H1 (cell line): ENCODE measurements around the gene MIS18BP1. TPM values are rescaled to one million over a fixed set of nuclear protein-coding genes. Genes with fewer than 3 reads are reported as not detected.

ENCODE experiments used
- EZH2 ChIP-seq: fragments of 200-600 bp; sonication (generic); IDR thresholded peaks from 2 replicates; pipeline ENCODE4 v1.7.1; 2012; ENCODE audit warnings: low read depth, mild to moderate bottlenecking, moderate library complexity, low read length, inconsistent platforms; ENCODE audit not compliant: severe bottlenecking
- SAP30 ChIP-seq: fragments of 300-600 bp; sonication (generic); IDR thresholded peaks from 2 replicates; pipeline ENCODE4 v1.7.1; 2012; ENCODE audit warnings: low read length, moderate library complexity, mild to moderate bottlenecking, inconsistent platforms; ENCODE audit not compliant: insufficient read depth, insufficient replicate concordance
- YY1 ChIP-seq: IDR thresholded peaks from 2 replicates; pipeline ENCODE4 v1.6.1; 2011; ENCODE audit warnings: low read depth, mild to moderate bottlenecking, low read length
- polyA plus RNA-seq, 7 experiments: library from polyadenylated mRNA; depleted of rRNA in 3 of 7; stranded (reverse) in 5 of 7; unstranded in 2 of 7; fragments of >200 nt in 5 of 7; fragments of 200-250 nt in 2 of 7; gene quantifications; 1 replicate in 5 of 7; 2 replicates in 1 of 7; 4 replicates in 1 of 7; pipeline versions ENCODE4 v1.2.1 to v1.2.3, GENCODE V29; 2011 to 2013; ENCODE audit warnings: missing spikeins in 2 of 7, mixed read lengths in 2 of 7
- total RNA-seq: library from RNA; stranded (reverse); fragmentation: NEBNext Ultra II Directional; extraction: Animal tissue kit (Norgen Biotek cat#: 25700); gene quantifications from 2 replicates; pipeline ENCODE4 v1.2.1, GENCODE V29; 2021

Gene MIS18BP1
- total and polyA plus RNA-seq, 2 of the 8 experiments (the other 6 are each of a cell fraction or from before 2014, with no cell fraction given), result 12.8 to 80.5 TPM

GRCh38 chr14:45298423-45299117 lies 45.6 kb upstream of the MIS18BP1 start (continued):
- no peak for TF ChIP-seq YY1
- no peak for TF ChIP-seq SAP30
- no peak for TF ChIP-seq EZH2
- TF ChIP-seq, all 59 proteins: peak for 0
